Endothelial cell of umbilical vein (primary cell): ENCODE results near the gene ESRRA. TPM values are rescaled to one million over a fixed set of nuclear protein-coding genes. Genes with fewer than 3 reads are reported as not detected.

ENCODE experiments used
- BruUV-seq: library from RNA; stranded (reverse); fragments of 400-500 nt; replicated peaks from 2 replicates; lab custom pipeline; 2021; lab: Mats Ljungman, UMichigan
- CTCF ChIA-PET: fragments of 300-600, 350-600 bp; sonication (Branson Sonifier 250); formaldehyde crosslinking; loops from one replicate; lab custom pipeline; 2021; ENCODE audit warnings: antibody characterized with exemption, inconsistent platforms; lab: Charles Lee
- POLR2A ChIA-PET: fragments of 300-600, 350-600 bp; sonication (Branson Sonifier 250); formaldehyde crosslinking; loops from one replicate; lab custom pipeline; 2021; ENCODE audit warnings: antibody characterized with exemption, inconsistent platforms; lab: Charles Lee
- DNase-seq: peaks from one replicate; pipeline ENCODE4 v3.0.0-alpha.2; 2011; ENCODE audit warnings: low read depth, low spot score
- FAIRE-seq: peaks from 2 replicates; lab custom pipeline; 2011; peaks lifted over from hg19 to GRCh38; lab: Jason Lieb, UNC
- H2AFZ ChIP-seq: 2 replicates; pipeline ENCODE4 v1.6.0; 2012; ENCODE audit warnings: low read depth, low read length, control low read depth, inconsistent platforms
- H3K27ac ChIP-seq: 2 replicates; pipeline ENCODE4 v1.5.1; 2011; ENCODE audit warnings: low read depth, mild to moderate bottlenecking, control low read depth, low read length, moderate library complexity; ENCODE audit not compliant: insufficient read depth
- H3K27me3 ChIP-seq, 2 experiments: 2 replicates each; pipeline versions ENCODE4 v1.6.0 to v1.6.1; 2011; ENCODE audit warnings: low read length in 2 of 2, mixed read lengths in 1 of 2; ENCODE audit not compliant: control insufficient read depth in 2 of 2, insufficient read depth in 2 of 2
- H3K36me3 ChIP-seq, 2 experiments: 2 replicates in 1 of 2; 3 replicates in 1 of 2; pipeline ENCODE4 v1.5.1; 2011; ENCODE audit warnings: low read length in 2 of 2, mild to moderate bottlenecking in 1 of 2, moderate library complexity in 1 of 2; ENCODE audit not compliant: control insufficient read depth in 2 of 2, insufficient read depth in 2 of 2; ENCODE audit errors: extremely low read depth in 1 of 2
- H3K4me1 ChIP-seq: 3 replicates; pipeline ENCODE4 v1.5.1; 2011; ENCODE audit warnings: mild to moderate bottlenecking, low read length; ENCODE audit not compliant: control insufficient read depth, insufficient read depth; ENCODE audit errors: extremely low read depth
- H3K4me2 ChIP-seq: 2 replicates; pipeline ENCODE4 v1.6.1; 2011; ENCODE audit warnings: low read length, control low read depth, mixed read lengths; ENCODE audit not compliant: insufficient read depth
- H3K4me3 ChIP-seq, 3 experiments: fragments of 200-600 bp in 1 of 3; sonication (generic), shearing (Covaris generic) in 1 of 3; replicated peaks in 1 of 3; 2 replicates each; pipeline ENCODE4 v1.5.1; 2011 to 2016; ENCODE audit warnings: control low read depth in 3 of 3, low read length in 3 of 3, mild to moderate bottlenecking in 2 of 3, inconsistent platforms in 1 of 3, low read depth in 1 of 3, moderate library complexity in 1 of 3; ENCODE audit not compliant: insufficient read depth in 1 of 3
- H3K79me2 ChIP-seq: 2 replicates; pipeline ENCODE4 v1.6.0; 2012; ENCODE audit warnings: low read length, inconsistent platforms; ENCODE audit not compliant: control insufficient read depth, insufficient read depth
- H3K9ac ChIP-seq: replicated peaks from 2 replicates; pipeline ENCODE3; 2011; ENCODE audit warnings: low read length, control low read depth; ENCODE audit not compliant: insufficient read depth; ENCODE audit errors: extremely low read depth
- H3K9me1 ChIP-seq: replicated peaks from 3 replicates; pipeline ENCODE4 v1.6.0; 2011; ENCODE audit warnings: mild to moderate bottlenecking, low read length; ENCODE audit not compliant: control insufficient read depth, insufficient read depth; ENCODE audit errors: extremely low read depth
- H3K9me3 ChIP-seq: replicated peaks from 2 replicates; pipeline ENCODE4 v1.5.1; 2012; ENCODE audit warnings: low read length, inconsistent platforms; ENCODE audit not compliant: control insufficient read depth, insufficient read depth
- H4K20me1 ChIP-seq: replicated peaks from 2 replicates; pipeline ENCODE3; 2011; ENCODE audit warnings: mild to moderate bottlenecking, low read length; ENCODE audit not compliant: control insufficient read depth, insufficient read depth; ENCODE audit errors: extremely low read depth
- EZH2 ChIP-seq: IDR thresholded peaks from 2 replicates; pipeline ENCODE4 v1.6.1; 2012; ENCODE audit warnings: borderline replicate concordance, low read depth, mild to moderate bottlenecking, moderate library complexity, low read length, inconsistent platforms; ENCODE audit not compliant: severe bottlenecking
- FOS ChIP-seq: IDR thresholded peaks from 2 replicates; pipeline ENCODE4 v1.6.1; 2011; ENCODE audit warnings: mild to moderate bottlenecking, low read length, moderate library complexity, borderline replicate concordance; ENCODE audit not compliant: insufficient read depth
- GATA2 ChIP-seq: IDR thresholded peaks from 2 replicates; pipeline ENCODE4 v1.7.0; 2011; ENCODE audit warnings: low read depth, mild to moderate bottlenecking, moderate library complexity, mixed read lengths, low read length; ENCODE audit not compliant: insufficient read length, insufficient read depth
- JUN ChIP-seq: IDR thresholded peaks from 2 replicates; pipeline ENCODE4 v1.6.1; 2011; ENCODE audit warnings: borderline replicate concordance, low read depth; ENCODE audit not compliant: insufficient read length, insufficient read depth
- MYC ChIP-seq: IDR thresholded peaks from one replicate; pipeline ENCODE4 v1.6.1; 2011; ENCODE audit warnings: mild to moderate bottlenecking, low read depth, low read length
- POLR2A ChIP-seq: IDR thresholded peaks from 2 replicates; pipeline ENCODE4 v1.6.1; 2012; ENCODE audit warnings: low read depth, mild to moderate bottlenecking, control low read depth, low read length
- POLR2AphosphoS5 ChIP-seq: IDR thresholded peaks from 2 replicates; pipeline ENCODE4 v1.6.1; 2012; ENCODE audit warnings: low read depth, mild to moderate bottlenecking, control low read depth, low read length, moderate library complexity; ENCODE audit not compliant: insufficient read depth
- dilution Hi-C: fragments of 300-500 bp; cut with MboI; formaldehyde crosslinking; loops from one replicate; pipeline ENCODE4 v1.15.0; 2019; ENCODE audit warnings: low sequenced_read_pairs; ENCODE audit not compliant: extremely low pct_ligation_motif_present
- intact Hi-C: fragments of 100-400 bp; cut with micrococcal nuclease; formaldehyde crosslinking; loops from one replicate; pipeline ENCODE4 v1.10.0; 2022
- polyA plus RNA-seq, 4 experiments: library from polyadenylated mRNA; depleted of rRNA in 3 of 4; stranded (reverse) in 3 of 4; unstranded in 1 of 4; fragments of >200 nt; gene quantifications; 2 replicates each; pipeline versions ENCODE4 v1.2.1 to v1.2.3, GENCODE V29; 2011 to 2012; ENCODE audit warnings: missing spikeins in 1 of 4
- total RNA-seq: library from RNA; stranded (reverse); gene quantifications from 2 replicates; pipeline ENCODE4 v1.2.3, GENCODE V29; 2021
- TF ChIP-seq, protein P1 (sequence below): IDR thresholded peaks from 2 replicates; pipeline ENCODE4 v1.6.1; 2011; ENCODE audit not compliant: insufficient read depth, insufficient read length
- TF ChIP-seq, protein P2 (sequence below), 2 donors: IDR thresholded peaks; 1 replicate in 1 of 2; 2 replicates in 1 of 2; pipeline ENCODE4 v1.5.1; 2011; ENCODE audit warnings: low read length in 2 of 2, mild to moderate bottlenecking in 2 of 2, moderate library complexity in 2 of 2, control low read depth in 1 of 2, inconsistent platforms in 1 of 2, low read depth in 1 of 2; ENCODE audit not compliant: insufficient read depth in 1 of 2; ENCODE audit errors: extremely low read depth in 1 of 2

ESRRA gene
- total and polyA plus RNA-seq, 2 donors (not counting 3 experiments of a cell fraction or from before 2014, with no cell fraction given): 17.2 to 37.4 TPM

DNA sequence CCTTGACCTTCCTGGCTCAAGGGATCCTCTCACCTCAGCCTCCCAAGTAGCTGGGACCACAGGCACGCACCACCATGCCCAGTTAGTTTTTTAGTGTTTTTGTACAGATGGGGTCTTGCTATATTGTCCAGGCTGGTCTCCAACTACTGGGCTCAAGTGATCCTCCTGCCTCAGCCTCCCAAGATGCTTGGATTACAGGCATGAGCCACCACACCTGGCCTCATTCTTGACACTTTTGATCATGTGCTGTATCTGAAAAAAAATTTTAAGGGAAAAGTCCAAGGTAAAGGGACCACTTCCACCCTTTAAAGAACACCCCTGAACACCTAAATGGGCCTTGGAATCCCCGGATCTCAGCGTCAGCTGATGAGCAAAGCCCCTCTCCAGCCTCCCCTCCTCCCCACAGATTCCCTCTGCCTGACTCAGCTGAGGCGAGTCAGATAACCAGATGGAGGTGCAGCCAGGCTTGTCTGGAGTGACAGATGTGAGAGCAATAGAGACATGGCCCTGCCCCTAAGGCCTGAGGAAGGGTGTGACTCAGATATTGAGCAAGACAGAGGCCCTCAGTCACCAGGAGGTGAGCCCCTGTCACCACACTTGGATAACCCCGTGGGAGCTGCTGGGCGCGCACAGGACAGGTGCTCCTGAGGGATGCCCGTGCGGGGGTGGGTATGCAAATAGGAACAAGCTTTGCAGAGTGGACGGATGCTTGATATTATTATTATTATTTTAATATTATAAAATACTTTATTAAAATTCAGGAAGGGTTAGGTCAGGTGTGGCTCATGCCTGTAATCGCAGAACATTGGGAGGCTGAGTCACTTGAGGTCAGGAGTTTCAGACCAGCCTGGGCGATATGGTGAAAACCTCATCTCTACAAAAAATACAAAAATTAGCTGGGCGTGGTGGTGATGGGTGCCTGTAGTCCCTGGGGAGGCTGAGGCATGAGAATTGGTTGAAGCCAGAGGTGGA, 29.7 kb downstream of the ESRRA start:
- dilution Hi-C loops (no loop called here), intact Hi-C loops (no loop called here)
- Histone ChIP-seq H3K9me3 (no peaks in the 10 kb centered on the region), H3K4me1 (peaks cover 3% of the 10 kb centered on the region), H4K20me1 (no peaks in the 10 kb centered on the region), H3K79me2 (no peaks in the 10 kb centered on the region), H3K4me3 (no peak overlapping the region), H3K4me2 (no peak overlapping the region), H3K27me3 (no peaks in the 10 kb centered on the region), H3K36me3 (no peaks in the 10 kb centered on the region), H3K9ac (no peak overlapping the region), H3K27ac (no peak overlapping the region), H2AFZ (no peak overlapping the region), H3K9me1 (no peaks in the 10 kb centered on the region)
- TF ChIP-seq, protein P1, sequence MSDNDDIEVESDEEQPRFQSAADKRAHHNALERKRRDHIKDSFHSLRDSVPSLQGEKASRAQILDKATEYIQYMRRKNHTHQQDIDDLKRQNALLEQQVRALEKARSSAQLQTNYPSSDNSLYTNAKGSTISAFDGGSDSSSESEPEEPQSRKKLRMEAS: no peak
- TF ChIP-seq POLR2A (no peak), JUN (no peak), POLR2AphosphoS5 (peak; percentile 36), EZH2 (no peak), GATA2 (peak; percentile 65), FOS (peak; percentile 62), MYC (no peak)
- TF ChIP-seq, protein P2, sequence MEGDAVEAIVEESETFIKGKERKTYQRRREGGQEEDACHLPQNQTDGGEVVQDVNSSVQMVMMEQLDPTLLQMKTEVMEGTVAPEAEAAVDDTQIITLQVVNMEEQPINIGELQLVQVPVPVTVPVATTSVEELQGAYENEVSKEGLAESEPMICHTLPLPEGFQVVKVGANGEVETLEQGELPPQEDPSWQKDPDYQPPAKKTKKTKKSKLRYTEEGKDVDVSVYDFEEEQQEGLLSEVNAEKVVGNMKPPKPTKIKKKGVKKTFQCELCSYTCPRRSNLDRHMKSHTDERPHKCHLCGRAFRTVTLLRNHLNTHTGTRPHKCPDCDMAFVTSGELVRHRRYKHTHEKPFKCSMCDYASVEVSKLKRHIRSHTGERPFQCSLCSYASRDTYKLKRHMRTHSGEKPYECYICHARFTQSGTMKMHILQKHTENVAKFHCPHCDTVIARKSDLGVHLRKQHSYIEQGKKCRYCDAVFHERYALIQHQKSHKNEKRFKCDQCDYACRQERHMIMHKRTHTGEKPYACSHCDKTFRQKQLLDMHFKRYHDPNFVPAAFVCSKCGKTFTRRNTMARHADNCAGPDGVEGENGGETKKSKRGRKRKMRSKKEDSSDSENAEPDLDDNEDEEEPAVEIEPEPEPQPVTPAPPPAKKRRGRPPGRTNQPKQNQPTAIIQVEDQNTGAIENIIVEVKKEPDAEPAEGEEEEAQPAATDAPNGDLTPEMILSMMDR (IDR thresholded peaks at IDR 0.05; ENCODE audit: extremely low read depth in 1 of 2, insufficient read depth in 1 of 2, low read depth in 1 of 2, low read length in 2 of 2): no peak
- ChIA-PET CTCF (interaction anchor here (0.9 to 5.4 kb wide), 3 partner anchors 18 to 131 kb away, joined by 3 to 71 read pairs (median 3); partner anchors contain the start of genes PRDX5 and TRMT112), POLR2A (no interaction called here)
- peak; percentile 39 for DNase-seq
- FAIRE-seq: peak; percentile 52
- no TSS peak for BruUV-seq
